ENCODE results near the gene RPS6KA4. TPM values are rescaled to one million over a fixed set of nuclear protein-coding genes. Genes with fewer than 3 reads are reported as not detected.

Gene RPS6KA4
- total RNA-seq, 1 donor from 2014 or later = 3.2 TPM

DNA sequence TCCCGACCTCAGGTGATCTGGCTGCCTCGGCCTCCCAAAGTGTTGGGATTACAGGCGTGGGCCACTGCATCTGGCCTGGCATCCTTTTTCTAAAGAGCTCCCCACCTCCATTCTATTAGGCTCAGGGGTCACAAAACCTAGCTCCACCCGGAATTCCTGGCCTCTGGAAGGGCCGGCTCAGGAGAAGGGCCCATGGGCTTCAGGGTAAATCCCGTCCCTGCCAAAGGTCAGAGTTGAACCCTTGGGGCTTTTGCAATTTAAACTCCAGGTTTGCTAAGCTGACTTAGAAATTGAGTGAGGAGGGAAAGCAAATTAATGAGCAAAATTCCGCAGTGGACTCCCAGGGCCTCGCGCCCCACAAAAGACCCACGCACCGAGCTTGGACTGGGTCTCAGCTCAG is 48.3 kb downstream of the RPS6KA4 start:
- TF ChIP-seq, protein P1, sequence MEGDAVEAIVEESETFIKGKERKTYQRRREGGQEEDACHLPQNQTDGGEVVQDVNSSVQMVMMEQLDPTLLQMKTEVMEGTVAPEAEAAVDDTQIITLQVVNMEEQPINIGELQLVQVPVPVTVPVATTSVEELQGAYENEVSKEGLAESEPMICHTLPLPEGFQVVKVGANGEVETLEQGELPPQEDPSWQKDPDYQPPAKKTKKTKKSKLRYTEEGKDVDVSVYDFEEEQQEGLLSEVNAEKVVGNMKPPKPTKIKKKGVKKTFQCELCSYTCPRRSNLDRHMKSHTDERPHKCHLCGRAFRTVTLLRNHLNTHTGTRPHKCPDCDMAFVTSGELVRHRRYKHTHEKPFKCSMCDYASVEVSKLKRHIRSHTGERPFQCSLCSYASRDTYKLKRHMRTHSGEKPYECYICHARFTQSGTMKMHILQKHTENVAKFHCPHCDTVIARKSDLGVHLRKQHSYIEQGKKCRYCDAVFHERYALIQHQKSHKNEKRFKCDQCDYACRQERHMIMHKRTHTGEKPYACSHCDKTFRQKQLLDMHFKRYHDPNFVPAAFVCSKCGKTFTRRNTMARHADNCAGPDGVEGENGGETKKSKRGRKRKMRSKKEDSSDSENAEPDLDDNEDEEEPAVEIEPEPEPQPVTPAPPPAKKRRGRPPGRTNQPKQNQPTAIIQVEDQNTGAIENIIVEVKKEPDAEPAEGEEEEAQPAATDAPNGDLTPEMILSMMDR (IDR thresholded peaks at IDR 0.05; ENCODE audit: partially characterized antibody, unreplicated experiment) = no peak
- peak overlapping the region; percentile 59 for H3K27ac Mint-ChIP-seq (ENCODE audit: unreplicated experiment)
- DNase-seq = no peak
- H3K4me3 Mint-ChIP-seq (ENCODE audit: unreplicated experiment) = no peak overlapping the region
- no peaks in the 10 kb centered on the region for H3K27me3 Mint-ChIP-seq (ENCODE audit: unreplicated experiment)
- H3K4me1 Mint-ChIP-seq (ENCODE audit: low read depth, unreplicated experiment) = peaks cover 42% of the 10 kb centered on the region
- H3K9me3 Mint-ChIP-seq (ENCODE audit: unreplicated experiment) = peaks cover 7% of the 10 kb centered on the region
- H3K36me3 Mint-ChIP-seq (ENCODE audit: unreplicated experiment) = no peaks in the 10 kb centered on the region

DNA sequence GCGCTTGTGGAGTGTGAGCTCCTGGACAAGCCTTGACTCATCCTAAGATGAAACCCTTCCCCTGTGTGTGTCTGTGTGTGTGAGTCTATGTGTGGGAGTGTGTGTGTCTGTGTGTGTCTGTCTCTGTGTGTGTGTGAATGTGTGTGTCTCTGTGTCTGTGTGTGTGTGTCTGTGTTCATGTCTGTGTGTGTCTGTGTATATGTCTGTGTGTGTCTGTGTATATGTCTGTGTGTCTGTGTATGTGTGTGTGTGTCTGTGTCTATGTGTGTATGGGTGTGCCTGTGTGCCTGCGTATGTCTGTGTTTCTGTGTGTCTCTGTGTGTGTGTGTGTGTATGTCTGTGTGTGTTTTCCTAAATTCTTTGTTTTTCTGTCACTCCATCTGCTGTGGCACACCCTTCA is 48.7 kb downstream of the RPS6KA4 start:
- DNase-seq = no peak
- peaks cover 7% of the 10 kb centered on the region for H3K9me3 Mint-ChIP-seq (ENCODE audit: unreplicated experiment)
- H3K27ac Mint-ChIP-seq (ENCODE audit: unreplicated experiment) = peak overlapping the region; percentile 59
- H3K4me1 Mint-ChIP-seq (ENCODE audit: low read depth, unreplicated experiment) = peaks cover 42% of the 10 kb centered on the region
- TF ChIP-seq, protein P1 (IDR thresholded peaks at IDR 0.05; ENCODE audit: partially characterized antibody, unreplicated experiment) = no peak
- no peaks in the 10 kb centered on the region for H3K27me3 Mint-ChIP-seq (ENCODE audit: unreplicated experiment)
- no peaks in the 10 kb centered on the region for H3K36me3 Mint-ChIP-seq (ENCODE audit: unreplicated experiment)
- no peak overlapping the region for H3K4me3 Mint-ChIP-seq (ENCODE audit: unreplicated experiment)

DNA sequence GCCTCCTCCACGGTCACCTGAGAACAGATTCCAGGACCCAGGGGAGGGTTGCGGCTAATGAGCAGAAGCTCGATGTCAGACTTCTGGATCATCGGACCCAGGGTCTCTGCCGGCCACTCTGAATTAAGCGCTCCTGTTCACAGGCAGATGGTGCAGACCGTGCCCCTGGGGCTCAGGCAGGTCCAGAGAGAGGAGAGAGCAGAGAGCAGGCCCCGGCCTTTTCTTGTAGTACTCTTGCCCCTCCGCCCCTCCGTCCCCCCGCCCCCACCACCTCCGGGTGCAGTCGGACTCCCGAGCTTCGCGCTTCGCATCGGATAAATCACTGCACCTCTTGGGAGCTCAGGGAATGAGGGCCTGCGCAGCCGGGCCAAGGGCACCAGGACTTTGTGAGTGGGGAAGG is 50.3 kb downstream of the RPS6KA4 start:
- Mint-ChIP-seq H3K4me1 (ENCODE audit: low read depth, unreplicated experiment) (peaks cover 42% of the 10 kb centered on the region), H3K36me3 (ENCODE audit: unreplicated experiment) (no peaks in the 10 kb centered on the region), H3K27me3 (ENCODE audit: unreplicated experiment) (no peaks in the 10 kb centered on the region), H3K9me3 (ENCODE audit: unreplicated experiment) (peaks cover 7% of the 10 kb centered on the region), H3K27ac (ENCODE audit: unreplicated experiment) (peak overlapping the region; percentile 89), H3K4me3 (ENCODE audit: unreplicated experiment) (peak overlapping the region; percentile 59)
- peak; percentile 80 for DNase-seq
- TF ChIP-seq, protein P1 (IDR thresholded peaks at IDR 0.05; ENCODE audit: partially characterized antibody, unreplicated experiment) = no peak

GRCh38 chr11:64409707-64410403 is 50.9 kb downstream of the RPS6KA4 start:
- Mint-ChIP-seq H3K4me1 (ENCODE audit: low read depth, unreplicated experiment) (peaks cover 44% of the 10 kb centered on the region), H3K27me3 (ENCODE audit: unreplicated experiment) (no peaks in the 10 kb centered on the region), H3K4me3 (ENCODE audit: unreplicated experiment) (peak overlapping the region; percentile 46), H3K36me3 (ENCODE audit: unreplicated experiment) (no peaks in the 10 kb centered on the region), H3K9me3 (ENCODE audit: unreplicated experiment) (peaks cover 7% of the 10 kb centered on the region), H3K27ac (ENCODE audit: unreplicated experiment) (peak overlapping the region; percentile 89)
- peak; percentile 39 for DNase-seq
- TF ChIP-seq, protein P1 (IDR thresholded peaks at IDR 0.05; ENCODE audit: partially characterized antibody, unreplicated experiment) = no peak

- no peak for DNase-seq
These were observed 51.4 kb downstream of the RPS6KA4 start for GRCh38 chr11:64410404-64410734.

More at GRCh38 chr11:64410404-64410734, 51.4 kb downstream of the RPS6KA4 start:
- Mint-ChIP-seq H3K36me3 (ENCODE audit: unreplicated experiment) (no peaks in the 10 kb centered on the region), H3K9me3 (ENCODE audit: unreplicated experiment) (peaks cover 7% of the 10 kb centered on the region), H3K27ac (ENCODE audit: unreplicated experiment) (peak overlapping the region; percentile 89), H3K4me3 (ENCODE audit: unreplicated experiment) (peak overlapping the region; percentile 47), H3K27me3 (ENCODE audit: unreplicated experiment) (peaks cover under 1% of the 10 kb centered on the region), H3K4me1 (ENCODE audit: low read depth, unreplicated experiment) (peaks cover 47% of the 10 kb centered on the region)
- TF ChIP-seq, protein P1 (IDR thresholded peaks at IDR 0.05; ENCODE audit: partially characterized antibody, unreplicated experiment) = no peak

Measured in glutamatergic neuron (in vitro differentiated cells).